NCI-H446 treated with DMSO at 0.1 percent for 48 hours (cell line): ENCODE data around the gene SHISA6.
A peak's percentile ranks its signal among the peaks of the same experiment; 100 is the strongest.

Experiments used
- DNase-seq: peaks from one replicate; lab custom pipeline; 2025; lab: John Stamatoyannopoulos, UW

The SHISA6 gene

DNA sequence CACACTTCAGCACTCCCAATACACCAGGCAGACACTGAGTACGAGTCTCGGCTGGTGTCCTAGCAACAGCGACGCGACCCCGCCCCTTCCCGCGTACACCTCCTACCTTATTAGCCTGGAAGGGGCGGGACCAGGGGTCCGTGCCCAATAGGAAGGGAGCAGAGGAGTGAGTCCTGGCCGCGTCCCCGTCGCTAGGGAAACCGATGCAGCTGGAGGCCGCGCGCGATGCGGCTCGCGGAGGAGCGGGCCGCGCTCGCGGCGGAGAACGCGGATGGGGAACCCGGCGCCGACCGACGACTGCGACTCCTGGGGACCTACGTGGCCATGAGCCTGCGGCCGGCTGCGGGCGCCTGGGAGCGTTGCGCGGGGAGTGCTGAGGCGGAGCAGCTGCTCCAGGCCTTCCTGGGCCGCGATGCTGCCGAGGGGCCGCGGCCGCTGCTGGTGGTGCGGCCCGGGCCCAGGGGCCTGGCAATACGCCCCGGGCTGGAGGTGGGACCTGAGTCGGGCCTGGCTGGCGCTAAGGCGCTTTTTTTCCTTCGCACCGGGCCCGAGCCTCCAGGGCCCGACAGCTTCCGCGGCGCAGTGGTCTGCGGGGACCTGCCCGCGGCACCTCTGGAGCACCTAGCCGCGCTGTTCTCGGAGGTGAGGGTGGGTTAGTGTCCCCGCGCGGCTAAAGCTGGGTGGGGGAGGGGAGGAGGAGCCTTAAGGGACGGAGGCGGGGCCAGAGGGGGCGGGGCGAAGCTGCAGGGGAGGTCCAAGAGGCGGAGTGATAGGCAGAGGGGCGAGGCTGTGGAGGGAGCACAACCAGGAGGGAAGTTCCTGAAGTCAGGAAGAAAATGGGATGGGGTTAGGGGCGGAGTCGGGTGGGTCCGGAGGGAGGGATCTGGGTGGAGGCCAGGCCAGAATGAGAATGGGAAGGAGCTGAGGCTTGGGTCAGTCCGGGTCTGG lies 357.5 kb downstream of the SHISA6 start, which contains the start of gene DNAH9:
TSS of gene DNAH9 (plus strand) at position 197 of the 948 bp plus-strand sequence. CDS start at position 226, 29 bp downstream.
- peak; percentile 4 for DNase-seq

GRCh38 chr17:11601661-11602060 lies 360.6 kb downstream of the SHISA6 start:
- no peak for DNase-seq

DNA sequence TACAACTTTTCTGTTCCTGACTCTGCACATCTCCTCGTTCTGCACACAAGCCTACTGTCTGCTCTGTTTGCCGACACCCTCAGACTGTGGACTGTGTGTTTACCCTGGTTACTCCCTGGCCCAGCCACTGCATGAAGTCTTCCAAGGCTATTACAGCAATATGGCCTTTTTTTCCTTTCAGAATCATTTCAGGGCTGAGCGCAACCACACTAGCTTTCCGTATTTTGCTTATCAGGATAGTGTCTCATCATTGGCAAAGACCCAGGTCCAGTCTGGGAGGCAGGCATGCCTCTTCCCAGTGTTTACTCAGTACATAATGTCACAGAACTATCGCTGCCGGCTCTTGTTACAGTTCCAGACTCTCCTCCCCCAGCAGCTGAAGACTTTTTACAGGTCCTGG lies 367.4 kb downstream of the SHISA6 start:
- no peak for DNase-seq

GRCh38 chr17:11610999-11611566 lies 370.1 kb downstream of the SHISA6 start:
- no peak for DNase-seq

DNA sequence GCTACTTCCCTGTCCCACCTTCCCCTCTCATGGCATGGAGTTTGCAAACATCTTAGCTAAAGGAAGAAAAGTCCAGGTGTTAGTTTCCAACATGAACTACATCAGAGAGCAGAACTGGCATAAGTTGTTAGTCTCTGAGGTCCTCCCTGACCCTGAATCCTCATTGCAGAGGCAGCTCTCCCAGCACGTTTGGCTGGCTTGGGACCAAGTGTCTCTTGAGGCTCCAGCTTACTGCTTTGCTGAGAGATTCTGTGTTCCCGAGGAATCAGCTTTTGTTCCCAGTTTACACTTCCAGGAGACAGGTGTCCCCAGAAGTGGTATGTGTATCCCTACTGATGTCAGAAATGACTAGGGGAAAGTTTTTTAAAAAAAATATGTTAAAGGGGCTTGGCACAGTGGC lies 371.9 kb downstream of the SHISA6 start:
- no peak for DNase-seq
